Measurements from ENCODE around the gene BRME1. TPM values are rescaled to one million over a fixed set of nuclear protein-coding genes. Genes with fewer than 3 reads are reported as not detected.

Gene BRME1
- total RNA-seq, 1 donor from 2014 or later: 4.6 TPM

GRCh38 chr19:13850910-13851733 lies 54.8 kb downstream of the BRME1 start:
- H3K27me3 Mint-ChIP-seq (ENCODE audit: unreplicated experiment): no peaks in the 10 kb centered on the region
- H3K27ac Mint-ChIP-seq (ENCODE audit: unreplicated experiment): no peak overlapping the region
- no peak for TF ChIP-seq CTCF (IDR thresholded peaks at IDR 0.05; ENCODE audit: partially characterized antibody, unreplicated experiment)
- no peak for DNase-seq
- H3K4me1 Mint-ChIP-seq (ENCODE audit: low read depth, unreplicated experiment): peaks cover 4% of the 10 kb centered on the region
- H3K36me3 Mint-ChIP-seq (ENCODE audit: unreplicated experiment): no peaks in the 10 kb centered on the region
- H3K4me3 Mint-ChIP-seq (ENCODE audit: unreplicated experiment): peak overlapping the region; percentile 46
- no peaks in the 10 kb centered on the region for H3K9me3 Mint-ChIP-seq (ENCODE audit: unreplicated experiment)

GRCh38 chr19:13849991-13850909 lies 55.7 kb downstream of the BRME1 start:
- Mint-ChIP-seq H3K27me3 (ENCODE audit: unreplicated experiment) (no peaks in the 10 kb centered on the region), H3K4me3 (ENCODE audit: unreplicated experiment) (peak overlapping the region; percentile 46), H3K9me3 (ENCODE audit: unreplicated experiment) (peaks cover 2% of the 10 kb centered on the region), H3K4me1 (ENCODE audit: low read depth, unreplicated experiment) (peaks cover 4% of the 10 kb centered on the region), H3K27ac (ENCODE audit: unreplicated experiment) (no peak overlapping the region), H3K36me3 (ENCODE audit: unreplicated experiment) (no peaks in the 10 kb centered on the region)
- TF ChIP-seq CTCF (IDR thresholded peaks at IDR 0.05; ENCODE audit: partially characterized antibody, unreplicated experiment): no peak
- DNase-seq: peak; percentile 80

- no peak overlapping the region for H3K27ac Mint-ChIP-seq (ENCODE audit: unreplicated experiment)
- peaks cover 4% of the 10 kb centered on the region for H3K4me1 Mint-ChIP-seq (ENCODE audit: low read depth, unreplicated experiment)
- DNase-seq: no peak
- H3K9me3 Mint-ChIP-seq (ENCODE audit: unreplicated experiment): peaks cover 2% of the 10 kb centered on the region
- H3K36me3 Mint-ChIP-seq (ENCODE audit: unreplicated experiment): no peaks in the 10 kb centered on the region
- peaks cover 4% of the 10 kb centered on the region for H3K27me3 Mint-ChIP-seq (ENCODE audit: unreplicated experiment)
- peak overlapping the region; percentile 63 for H3K4me3 Mint-ChIP-seq (ENCODE audit: unreplicated experiment)
- TF ChIP-seq CTCF (IDR thresholded peaks at IDR 0.05; ENCODE audit: partially characterized antibody, unreplicated experiment): no peak
These were observed 56.9 kb downstream of the BRME1 start for GRCh38 chr19:13848798-13849676.

- H3K36me3 Mint-ChIP-seq (ENCODE audit: unreplicated experiment): no peaks in the 10 kb centered on the region
- H3K4me1 Mint-ChIP-seq (ENCODE audit: low read depth, unreplicated experiment): peaks cover 4% of the 10 kb centered on the region
- TF ChIP-seq CTCF (IDR thresholded peaks at IDR 0.05; ENCODE audit: partially characterized antibody, unreplicated experiment): no peak
- DNase-seq: no peak
- peaks cover 4% of the 10 kb centered on the region for H3K27me3 Mint-ChIP-seq (ENCODE audit: unreplicated experiment)
- peaks cover 2% of the 10 kb centered on the region for H3K9me3 Mint-ChIP-seq (ENCODE audit: unreplicated experiment)
- no peak overlapping the region for H3K27ac Mint-ChIP-seq (ENCODE audit: unreplicated experiment)
- H3K4me3 Mint-ChIP-seq (ENCODE audit: unreplicated experiment): peak overlapping the region; percentile 52
These were observed 57.6 kb downstream of the BRME1 start for GRCh38 chr19:13848340-13848677.
